HG03060 (cell line): ENCODE results near the gene BACH1.

Experiments
- ATAC-seq: cut with Tn5 transposase; IDR thresholded peaks from one replicate; pipeline ENCODE4 v1.9.1; 2021; ENCODE audit warnings: low read depth, moderate number of reproducible peaks; ENCODE audit not compliant: unreplicated experiment

BACH1 gene

GRCh38 chr21:29374481-29374880 lies 75.8 kb downstream of the BACH1 start:
- ATAC-seq, result no peak

GRCh38 chr21:29376556-29376955 lies 77.8 kb downstream of the BACH1 start:
- peak; percentile 44 for ATAC-seq

- ATAC-seq, result no peak
These were observed 78.5 kb downstream of the BACH1 start for GRCh38 chr21:29377266-29377665.

GRCh38 chr21:29378832-29379231 lies 80.1 kb downstream of the BACH1 start:
- ATAC-seq, result no peak

DNA sequence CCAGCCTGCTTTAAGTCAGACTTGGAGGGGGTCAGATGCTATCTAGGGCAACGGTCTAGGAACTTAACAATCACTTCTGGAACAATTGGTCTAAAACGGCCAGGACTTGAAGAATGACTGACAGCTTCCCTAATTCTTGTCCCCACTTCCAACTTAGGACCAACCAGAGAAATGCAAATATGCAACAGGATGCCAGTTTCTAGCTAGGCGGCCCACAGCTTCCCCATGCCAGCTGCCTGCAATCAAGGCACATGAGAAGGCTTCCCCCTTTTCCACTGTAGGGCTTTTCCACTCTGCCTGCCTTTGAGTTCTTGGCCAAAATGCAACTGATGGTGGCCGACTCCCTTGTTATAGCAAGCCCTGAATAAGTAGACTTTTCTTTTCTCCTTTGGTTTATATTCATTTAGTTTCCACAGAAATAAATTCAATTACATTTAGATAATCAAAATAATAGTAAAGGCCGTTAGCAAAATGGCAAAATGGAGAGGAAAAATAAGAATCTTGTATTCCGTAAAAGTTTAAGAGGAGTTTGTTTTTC lies 80.9 kb downstream of the BACH1 start:
- no peak for ATAC-seq

DNA sequence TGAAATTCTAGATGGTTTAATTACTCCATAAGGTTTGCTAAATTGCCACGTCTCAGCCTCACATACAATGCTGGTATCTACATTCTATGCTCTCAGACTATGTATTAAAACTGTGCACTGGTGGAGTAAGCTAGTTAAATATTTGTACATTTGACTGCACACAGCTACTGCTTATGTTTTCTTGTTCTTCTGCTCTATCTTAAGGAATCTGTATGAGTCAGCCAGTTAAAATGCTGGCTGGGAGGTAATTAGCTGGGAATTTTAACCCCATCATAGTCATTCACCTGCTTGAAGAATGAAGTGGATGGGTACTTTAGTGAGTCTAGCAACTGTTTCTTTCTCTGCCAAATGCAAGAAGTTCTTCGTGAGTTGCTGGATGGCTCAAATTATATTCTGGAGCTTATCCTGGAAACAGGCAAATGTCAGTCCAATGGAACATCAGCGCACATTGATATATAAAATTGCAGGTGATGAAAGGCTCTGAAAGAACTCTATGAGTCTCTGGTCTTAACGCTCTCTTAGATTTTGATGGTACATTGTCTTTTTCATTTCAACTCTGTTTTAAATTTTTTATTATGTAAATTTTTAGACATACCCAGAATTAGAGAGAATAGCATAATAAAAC lies 83.4 kb downstream of the BACH1 start:
- no peak for ATAC-seq

GRCh38 chr21:29384683-29385359 lies 86.1 kb downstream of the BACH1 start:
- no peak for ATAC-seq

- no peak for ATAC-seq
These were observed 87.3 kb downstream of the BACH1 start for GRCh38 chr21:29385934-29386520.

DNA sequence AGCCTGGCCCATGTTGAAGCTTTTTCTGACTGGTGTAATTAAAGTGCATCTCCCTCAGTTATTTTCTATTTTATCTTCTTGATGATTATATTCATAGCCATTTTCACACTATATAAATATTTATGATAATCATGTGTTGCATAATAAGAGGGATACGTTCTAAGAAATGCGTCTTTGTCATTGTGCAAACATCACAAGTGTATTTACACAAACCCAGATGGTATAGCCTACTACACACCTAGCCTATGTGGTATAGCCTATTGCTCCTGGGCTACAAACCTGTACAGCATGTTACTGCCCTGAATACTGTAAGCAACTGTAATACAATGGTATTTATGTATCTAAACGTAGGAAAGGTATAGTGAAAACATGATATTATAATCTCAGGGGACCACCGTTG lies 88.1 kb downstream of the BACH1 start:
- no peak for ATAC-seq

GRCh38 chr21:29387598-29387997 lies 88.9 kb downstream of the BACH1 start:
- no peak for ATAC-seq

DNA sequence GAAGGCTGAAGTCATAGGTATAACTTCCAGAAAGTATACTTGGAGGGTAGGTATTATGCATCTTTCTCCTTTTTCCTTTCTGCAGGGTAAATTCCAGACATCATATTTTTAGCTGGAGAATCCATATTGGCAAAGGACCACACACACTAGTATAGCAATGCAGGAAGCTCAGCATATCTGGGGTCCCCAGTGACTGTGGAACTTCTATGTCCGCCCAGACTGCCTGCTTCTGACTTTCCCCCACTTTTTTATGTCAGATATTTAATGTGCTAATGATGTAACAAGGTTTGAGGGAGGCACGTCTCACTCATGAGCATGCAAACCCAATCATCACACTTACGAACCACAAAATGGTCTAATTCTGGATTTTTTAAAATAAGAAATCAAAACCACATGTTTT lies 90.4 kb downstream of the BACH1 start:
- no peak for ATAC-seq

- no peak for ATAC-seq
These were observed 92.1 kb downstream of the BACH1 start for GRCh38 chr21:29390778-29391177.

GRCh38 chr21:29394051-29394450 lies 95.3 kb downstream of the BACH1 start:
- no peak for ATAC-seq
